Measurements from ENCODE around the gene P2RX5.

GRCh38 chr17:3656755-3657587 lies 39.0 kb downstream of the P2RX5 start:
- no peak for TF ChIP-seq POLR2A (IDR thresholded peaks at IDR 0.05)
- no peak for TF ChIP-seq CTCF (IDR thresholded peaks at IDR 0.05)

Data from gastroesophageal sphincter (tissue), 3 donors.